ENCODE measurements around the gene USP31. TPM values are rescaled to one million over a fixed set of nuclear protein-coding genes. Genes with fewer than 3 reads are reported as not detected.

USP31 gene
- total RNA-seq, 1 experiment from 2014 or later: 17.4 TPM

DNA sequence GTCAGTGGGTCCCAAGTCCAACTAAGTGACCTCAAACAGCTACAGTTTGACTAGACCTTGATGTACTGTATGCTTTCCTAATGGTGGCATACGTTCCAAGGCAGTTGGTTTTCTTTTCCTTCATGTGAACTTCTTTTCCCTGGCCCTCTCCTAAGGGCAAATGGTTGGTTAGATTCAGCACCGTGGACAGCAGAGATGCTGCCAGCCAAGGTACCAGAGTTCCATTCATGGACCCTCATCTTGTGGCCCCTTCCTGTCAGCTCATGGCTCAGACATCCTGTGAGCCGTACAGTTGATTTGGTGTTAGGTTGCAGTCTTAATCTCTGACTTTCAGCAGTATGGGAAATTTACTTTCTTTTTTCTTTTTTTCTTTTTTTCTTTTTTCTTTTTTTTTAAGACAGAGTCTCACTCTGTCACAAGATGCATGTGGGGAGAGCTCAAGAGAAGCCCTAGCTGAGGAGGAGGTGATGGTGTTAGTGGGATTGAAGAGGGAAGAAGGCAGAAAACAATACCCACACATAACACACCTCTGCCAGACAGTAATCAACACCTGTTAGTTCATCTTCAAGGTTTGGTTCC lies 122.4 kb downstream of the USP31 start (continued):
- TF ChIP-seq, protein P1, sequence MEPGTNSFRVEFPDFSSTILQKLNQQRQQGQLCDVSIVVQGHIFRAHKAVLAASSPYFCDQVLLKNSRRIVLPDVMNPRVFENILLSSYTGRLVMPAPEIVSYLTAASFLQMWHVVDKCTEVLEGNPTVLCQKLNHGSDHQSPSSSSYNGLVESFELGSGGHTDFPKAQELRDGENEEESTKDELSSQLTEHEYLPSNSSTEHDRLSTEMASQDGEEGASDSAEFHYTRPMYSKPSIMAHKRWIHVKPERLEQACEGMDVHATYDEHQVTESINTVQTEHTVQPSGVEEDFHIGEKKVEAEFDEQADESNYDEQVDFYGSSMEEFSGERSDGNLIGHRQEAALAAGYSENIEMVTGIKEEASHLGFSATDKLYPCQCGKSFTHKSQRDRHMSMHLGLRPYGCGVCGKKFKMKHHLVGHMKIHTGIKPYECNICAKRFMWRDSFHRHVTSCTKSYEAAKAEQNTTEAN (CRISPR knock-in tag; IDR thresholded peaks at IDR 0.05): peak; percentile 62; the same call in 1 of the 2 replicates
- TF ChIP-seq TP53 (CRISPR knock-in tag; IDR thresholded peaks at IDR 0.05) (no peak), PRRX2 (CRISPR knock-in tag; IDR thresholded peaks at IDR 0.05) (peak; percentile 61; the same call in 1 of the 2 replicates), NFATC4 (CRISPR knock-in tag; IDR thresholded peaks at IDR 0.05) (no peak), NR1H2 (CRISPR knock-in tag; IDR thresholded peaks at IDR 0.05) (no peak), ELF4 (CRISPR knock-in tag; IDR thresholded peaks at IDR 0.05; ENCODE audit: low read depth) (no peak), HMGA2 (CRISPR knock-in tag; IDR thresholded peaks at IDR 0.05) (no peak), JUN (CRISPR knock-in tag; IDR thresholded peaks at IDR 0.05) (peak; percentile 90; the same call in 1 of the 2 replicates), ZNF396 (CRISPR knock-in tag; IDR thresholded peaks at IDR 0.05; ENCODE audit: borderline replicate concordance) (no peak), HMGXB4 (CRISPR knock-in tag; IDR thresholded peaks at IDR 0.05) (no peak), ARID4B (CRISPR knock-in tag; IDR thresholded peaks at IDR 0.05; ENCODE audit: borderline replicate concordance) (peak; percentile 88; the same call in 1 of the 2 replicates), FOXK1 (CRISPR knock-in tag; IDR thresholded peaks at IDR 0.05) (peak; percentile 55; the same call in 1 of the 2 replicates), IRF2 (CRISPR knock-in tag; IDR thresholded peaks at IDR 0.05; ENCODE audit: borderline replicate concordance, low read depth) (no peak), MAX (CRISPR knock-in tag; IDR thresholded peaks at IDR 0.05) (no peak; the same call in 1 of the 2 replicates), ATF1 (CRISPR knock-in tag; IDR thresholded peaks at IDR 0.05) (no peak), GRHL2 (CRISPR knock-in tag; IDR thresholded peaks at IDR 0.05; ENCODE audit: insufficient replicate concordance, severe bottlenecking) (no peak), ZNF232 (CRISPR knock-in tag; IDR thresholded peaks at IDR 0.05) (peak; percentile 87; the same call in 1 of the 2 replicates), E2F1 (CRISPR knock-in tag; IDR thresholded peaks at IDR 0.05) (no peak), MXD4 (CRISPR knock-in tag; IDR thresholded peaks at IDR 0.05; ENCODE audit: borderline replicate concordance) (no peak), FOXP4 (CRISPR knock-in tag; IDR thresholded peaks at IDR 0.05) (peak; percentile 83; the same call in 1 of the 2 replicates), SMAD4 (CRISPR knock-in tag; IDR thresholded peaks at IDR 0.05) (0 out of 2 replicates have a peak, but pooled peaks have one; percentile 80), NFYB (CRISPR knock-in tag; conservative IDR thresholded peaks at IDR 0.05; ENCODE audit: low read depth) (0 out of 2 replicates have a peak, but pooled peaks have one; percentile 20)
- TF ChIP-seq, protein P2, sequence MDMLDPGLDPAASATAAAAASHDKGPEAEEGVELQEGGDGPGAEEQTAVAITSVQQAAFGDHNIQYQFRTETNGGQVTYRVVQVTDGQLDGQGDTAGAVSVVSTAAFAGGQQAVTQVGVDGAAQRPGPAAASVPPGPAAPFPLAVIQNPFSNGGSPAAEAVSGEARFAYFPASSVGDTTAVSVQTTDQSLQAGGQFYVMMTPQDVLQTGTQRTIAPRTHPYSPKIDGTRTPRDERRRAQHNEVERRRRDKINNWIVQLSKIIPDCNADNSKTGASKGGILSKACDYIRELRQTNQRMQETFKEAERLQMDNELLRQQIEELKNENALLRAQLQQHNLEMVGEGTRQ (CRISPR knock-in tag; IDR thresholded peaks at IDR 0.05): no peak
- TF ChIP-seq, protein P3, sequence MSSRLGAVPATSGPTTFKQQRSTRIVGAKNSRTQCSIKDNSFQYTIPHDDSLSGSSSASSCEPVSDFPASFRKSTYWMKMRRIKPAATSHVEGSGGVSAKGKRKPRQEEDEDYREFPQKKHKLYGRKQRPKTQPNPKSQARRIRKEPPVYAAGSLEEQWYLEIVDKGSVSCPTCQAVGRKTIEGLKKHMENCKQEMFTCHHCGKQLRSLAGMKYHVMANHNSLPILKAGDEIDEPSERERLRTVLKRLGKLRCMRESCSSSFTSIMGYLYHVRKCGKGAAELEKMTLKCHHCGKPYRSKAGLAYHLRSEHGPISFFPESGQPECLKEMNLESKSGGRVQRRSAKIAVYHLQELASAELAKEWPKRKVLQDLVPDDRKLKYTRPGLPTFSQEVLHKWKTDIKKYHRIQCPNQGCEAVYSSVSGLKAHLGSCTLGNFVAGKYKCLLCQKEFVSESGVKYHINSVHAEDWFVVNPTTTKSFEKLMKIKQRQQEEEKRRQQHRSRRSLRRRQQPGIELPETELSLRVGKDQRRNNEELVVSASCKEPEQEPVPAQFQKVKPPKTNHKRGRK (CRISPR knock-in tag; IDR thresholded peaks at IDR 0.05; ENCODE audit: borderline replicate concordance): no peak
- TF ChIP-seq, protein P4, sequence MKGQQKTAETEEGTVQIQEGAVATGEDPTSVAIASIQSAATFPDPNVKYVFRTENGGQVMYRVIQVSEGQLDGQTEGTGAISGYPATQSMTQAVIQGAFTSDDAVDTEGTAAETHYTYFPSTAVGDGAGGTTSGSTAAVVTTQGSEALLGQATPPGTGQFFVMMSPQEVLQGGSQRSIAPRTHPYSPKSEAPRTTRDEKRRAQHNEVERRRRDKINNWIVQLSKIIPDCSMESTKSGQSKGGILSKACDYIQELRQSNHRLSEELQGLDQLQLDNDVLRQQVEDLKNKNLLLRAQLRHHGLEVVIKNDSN (CRISPR knock-in tag; IDR thresholded peaks at IDR 0.05): peak; percentile 55; the same call in 1 of the 2 replicates

Data from WTC11 (cell line).